GM21381 (cell line): Measurements from ENCODE around the gene TP73.
"Not testable (repeated sequence)": the region's sequence is repeated elsewhere in the genome, so short reads cannot be mapped to it uniquely, and the experiment has no call there.

Experiments used
- ATAC-seq: cut with Tn5 transposase; IDR thresholded peaks from one replicate; pipeline ENCODE4 v1.9.1; 2021; ENCODE audit warnings: mild to moderate bottlenecking, moderate library complexity; ENCODE audit not compliant: unreplicated experiment

TP73 gene

DNA sequence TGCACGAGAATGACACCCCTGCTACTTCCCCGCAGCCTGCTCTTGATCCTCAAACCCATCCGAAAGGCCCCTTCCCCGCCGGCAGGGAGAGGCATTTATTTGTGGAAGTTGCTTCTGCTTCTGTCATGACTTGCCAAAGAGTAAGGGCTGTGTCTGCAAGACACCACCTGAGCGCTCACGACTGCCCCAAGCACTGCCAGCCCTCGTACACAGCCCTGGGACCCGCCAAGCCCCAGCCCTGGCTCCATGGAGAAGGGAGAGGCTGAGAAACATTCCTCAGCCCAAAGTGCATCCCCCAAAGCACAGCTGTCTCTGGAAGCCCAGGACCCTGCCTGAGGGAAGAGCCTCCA is 33.8 kb upstream of the TP73 start:
- no peak for ATAC-seq

DNA sequence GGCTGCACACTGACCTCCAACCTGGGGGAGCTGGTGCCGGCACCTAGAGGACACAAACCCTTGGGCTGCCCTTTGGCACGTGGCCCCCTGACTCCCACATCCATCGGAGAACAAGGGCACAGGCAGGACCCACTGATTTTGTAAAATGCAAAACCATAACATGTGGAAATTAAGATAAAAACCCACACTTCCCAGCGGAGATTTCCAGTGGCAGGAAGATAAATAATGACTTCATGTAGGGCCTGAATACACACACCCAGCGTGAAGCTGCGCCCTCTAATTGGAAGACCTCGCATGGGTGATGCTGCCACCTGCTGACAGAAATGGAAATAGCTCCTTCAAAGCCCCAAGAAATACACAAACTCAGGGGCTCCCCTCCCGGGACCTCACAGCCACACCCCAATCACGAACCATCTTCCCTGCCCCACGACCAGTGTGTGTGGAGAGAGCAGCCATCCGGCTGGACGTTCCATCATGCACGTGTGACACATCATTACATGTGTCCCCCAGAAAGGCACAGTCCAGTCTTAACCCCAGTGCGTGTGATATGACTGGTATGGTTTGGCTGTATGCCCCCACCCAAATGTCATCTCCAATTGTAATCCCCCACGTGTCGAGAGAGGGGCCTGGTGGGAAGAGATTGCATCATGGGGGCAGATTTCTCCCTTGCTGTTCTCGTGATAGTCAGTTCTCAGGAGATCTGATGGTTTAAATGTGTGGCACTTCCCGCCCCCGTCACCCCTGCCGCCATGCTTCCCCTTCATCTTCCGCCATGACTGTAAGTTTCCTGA is 33.2 kb upstream of the TP73 start:
- ATAC-seq: peak; percentile 72

DNA sequence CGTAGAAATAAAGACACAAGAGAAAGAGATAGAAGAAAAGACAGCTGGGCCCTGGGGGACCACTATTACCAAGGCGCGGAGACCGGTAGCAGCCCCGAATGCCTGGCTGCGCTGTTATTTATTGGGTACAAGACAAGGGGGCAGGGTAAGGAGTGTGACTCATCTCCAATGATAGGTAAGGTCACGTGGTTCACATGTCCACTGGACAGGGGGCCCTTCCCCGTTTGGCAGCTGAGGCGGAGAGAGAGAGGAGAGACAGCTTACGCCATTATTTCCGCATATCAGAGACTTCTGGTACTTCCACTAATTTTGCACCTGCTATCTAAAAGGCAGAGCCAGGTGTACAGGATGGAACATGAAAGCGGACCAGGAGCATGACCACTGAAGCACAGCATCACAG is 31.6 kb upstream of the TP73 start:
- no peak for ATAC-seq

DNA sequence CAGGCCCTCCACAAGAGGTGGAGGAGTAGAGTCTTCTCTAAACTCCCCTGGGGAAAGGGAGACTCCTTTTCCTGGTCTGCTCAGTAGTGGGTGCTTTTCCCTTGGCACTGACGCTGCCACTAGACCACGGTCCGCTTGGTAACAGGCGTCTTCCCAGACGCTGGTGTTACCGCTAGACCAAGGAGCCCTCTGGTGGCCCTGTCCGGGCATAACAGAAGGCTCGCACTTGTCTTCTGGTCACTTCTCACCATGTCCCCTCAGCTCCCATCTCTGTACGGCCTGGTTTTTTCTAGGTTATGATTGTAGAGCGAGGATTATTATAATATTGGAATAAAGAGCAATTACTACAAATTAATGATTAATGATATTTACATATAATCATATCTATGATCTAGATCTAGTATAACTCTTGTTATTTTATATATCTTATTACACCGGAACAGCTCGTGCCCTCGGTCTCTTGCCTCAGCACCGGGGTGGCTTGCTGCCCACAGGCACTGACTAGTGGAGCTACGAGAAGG is 31.1 kb upstream of the TP73 start:
- ATAC-seq: not testable (repeated sequence)

DNA sequence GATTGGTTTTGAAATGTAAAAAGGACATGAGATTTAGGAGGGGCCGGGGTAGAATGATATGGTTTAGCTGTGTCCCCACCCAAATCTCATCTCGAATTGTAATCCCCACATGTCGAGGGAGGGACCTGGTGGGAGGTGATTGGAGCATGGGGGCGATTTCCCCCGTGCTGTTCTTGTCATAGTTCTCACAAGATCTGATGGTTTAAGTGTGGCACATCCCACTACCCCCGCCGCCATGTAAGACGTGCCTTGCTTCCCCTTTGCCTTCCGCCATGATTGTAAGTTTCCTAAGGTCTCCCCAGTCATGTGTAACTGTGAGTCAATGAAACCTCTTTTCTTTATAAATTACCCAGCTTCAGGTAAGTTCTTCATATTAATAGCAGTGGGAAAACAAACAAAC is 30.2 kb upstream of the TP73 start:
- ATAC-seq: not testable (repeated sequence)

DNA sequence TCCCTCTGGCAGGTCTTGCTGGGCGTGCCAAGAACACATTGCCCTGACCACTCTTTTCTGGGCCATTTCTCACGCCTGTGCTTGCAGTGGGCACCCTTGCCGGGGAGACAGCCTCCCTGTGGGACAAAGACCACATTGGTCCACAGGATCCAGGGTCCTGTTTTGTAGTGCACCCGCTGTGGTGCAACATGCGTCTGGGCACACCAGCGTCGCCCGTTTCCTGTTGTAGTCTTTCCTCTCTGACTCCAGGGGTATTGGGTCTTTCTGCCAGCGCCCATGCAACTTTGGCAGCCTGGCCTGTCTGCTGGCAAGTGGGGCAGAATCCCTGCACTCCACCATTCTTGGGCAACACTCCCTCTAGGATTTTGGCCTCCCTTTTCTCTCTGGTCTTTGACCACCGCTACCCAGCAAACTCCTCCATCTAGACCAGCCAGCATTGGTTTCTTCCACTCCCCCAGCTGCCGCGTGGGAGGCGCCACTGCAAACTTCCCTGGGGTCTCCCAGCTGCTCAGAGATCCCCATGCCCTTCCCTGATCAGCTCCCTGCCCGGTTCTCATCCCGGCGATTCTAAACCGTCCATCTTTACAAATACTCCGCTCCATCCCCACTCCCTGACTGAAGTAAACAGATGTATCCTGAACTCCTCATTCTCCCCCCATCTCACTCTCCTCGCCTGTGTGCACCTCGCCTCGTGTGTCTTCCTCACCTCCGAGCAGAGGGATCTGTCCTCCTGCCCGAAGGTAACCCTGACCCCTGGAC is 28.7 kb upstream of the TP73 start:
- no peak for ATAC-seq

DNA sequence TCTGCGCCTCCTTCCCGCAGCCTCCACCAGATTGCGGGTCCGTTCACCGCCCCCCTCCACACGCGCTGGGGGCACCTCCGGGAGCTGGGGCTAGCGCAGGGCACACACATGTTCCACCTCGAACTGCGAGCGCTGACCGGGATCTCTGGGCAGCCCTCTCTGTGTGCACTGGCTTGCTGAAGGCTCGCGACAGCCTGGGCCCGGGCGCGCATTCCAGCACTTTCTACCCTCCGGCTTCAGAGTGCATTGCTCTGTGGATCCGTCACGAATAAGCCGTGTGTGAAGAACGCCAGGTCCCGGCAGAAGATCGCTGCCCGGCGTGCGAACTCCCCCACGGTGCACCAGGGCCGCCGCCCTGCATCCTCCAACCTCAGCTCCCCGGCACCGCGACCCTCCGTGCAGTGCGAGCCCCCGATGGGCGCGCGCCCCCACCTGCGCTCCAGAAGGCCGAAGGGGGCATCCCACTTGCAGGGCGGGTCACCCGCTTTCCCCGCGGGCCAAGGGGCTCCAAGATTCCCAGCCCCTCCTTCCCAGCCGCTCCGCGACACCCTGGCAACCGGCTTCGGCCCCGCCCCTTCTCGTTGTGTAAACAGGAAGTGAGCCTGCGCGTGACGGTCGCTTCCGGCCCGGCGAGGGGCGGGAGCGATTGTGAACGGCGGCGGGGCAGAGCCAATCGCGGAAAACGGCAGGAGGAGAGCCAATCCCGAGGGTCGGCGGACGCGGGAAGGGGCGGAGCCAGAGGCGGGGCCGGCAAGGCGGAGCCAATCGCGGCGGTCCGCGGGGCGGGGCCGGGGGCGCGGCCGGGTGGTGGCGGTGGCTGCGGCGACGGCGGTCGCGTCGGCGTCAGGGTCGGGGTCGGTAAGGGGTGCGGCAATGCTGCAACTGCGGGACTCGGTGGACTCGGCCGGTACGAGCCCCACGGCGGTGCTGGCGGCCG is 27.8 kb upstream of the TP73 start, which contains the start of gene TPRG1L:
Gene TPRG1L (plus strand): TSS at position 816 of the 937 bp plus-strand sequence. CDS start 58 bp downstream, at position 874.
- peak; percentile 96 for ATAC-seq

DNA sequence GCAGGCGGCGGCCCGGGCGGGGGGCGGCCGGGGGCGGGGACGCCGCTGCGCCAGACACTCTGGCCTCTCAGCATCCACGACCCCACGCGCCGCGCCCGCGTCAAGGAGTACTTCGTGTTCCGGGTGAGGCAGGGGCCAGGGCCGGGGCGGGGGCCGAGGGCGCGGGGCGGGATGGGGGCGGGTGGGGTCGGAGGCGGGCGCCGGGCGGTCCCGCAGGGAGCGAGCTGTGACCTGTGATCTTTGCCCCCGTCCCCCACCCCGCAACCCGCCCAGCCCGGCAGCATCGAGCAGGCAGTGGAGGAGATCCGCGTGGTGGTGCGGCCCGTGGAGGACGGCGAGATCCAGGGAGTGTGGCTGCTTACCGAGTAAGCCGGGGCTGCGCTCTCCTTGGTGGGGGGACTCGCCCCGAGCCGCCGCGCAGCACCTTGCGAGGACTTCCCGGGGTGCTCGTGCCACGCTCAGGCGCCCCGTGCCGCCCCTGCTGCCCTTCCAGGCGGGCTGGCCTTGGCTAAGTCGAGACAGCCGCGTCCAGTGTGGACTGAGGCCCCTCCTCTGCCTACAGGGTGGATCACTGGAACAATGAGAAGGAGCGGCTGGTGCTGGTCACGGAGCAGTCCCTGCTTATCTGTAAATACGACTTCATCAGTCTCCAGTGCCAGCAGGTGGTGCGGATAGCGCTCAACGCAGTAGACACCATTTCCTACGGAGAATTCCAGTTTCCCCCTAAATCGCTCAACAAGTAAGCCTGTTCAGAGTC is 27.0 kb upstream of the TP73 start:
- peak; percentile 15 for ATAC-seq

DNA sequence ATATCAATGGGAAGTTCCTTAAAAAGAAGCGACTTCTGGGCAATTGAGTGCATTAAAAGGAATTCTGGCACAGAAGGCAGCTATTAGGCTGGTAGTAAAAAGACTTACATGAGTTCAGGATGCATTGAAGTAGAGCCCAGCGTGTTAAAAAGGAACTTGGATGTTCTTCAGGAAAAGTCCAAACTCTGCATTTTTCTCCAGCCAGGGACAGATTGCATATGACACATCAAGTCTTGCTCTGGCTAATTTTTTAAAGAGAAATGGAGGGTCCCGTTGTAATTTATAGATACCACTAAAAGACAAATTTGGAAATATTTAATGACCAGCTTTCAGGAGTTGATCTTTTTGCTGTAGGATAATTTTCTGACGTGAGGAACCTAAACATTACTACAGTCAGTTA is 26.3 kb upstream of the TP73 start:
- no peak for ATAC-seq

DNA sequence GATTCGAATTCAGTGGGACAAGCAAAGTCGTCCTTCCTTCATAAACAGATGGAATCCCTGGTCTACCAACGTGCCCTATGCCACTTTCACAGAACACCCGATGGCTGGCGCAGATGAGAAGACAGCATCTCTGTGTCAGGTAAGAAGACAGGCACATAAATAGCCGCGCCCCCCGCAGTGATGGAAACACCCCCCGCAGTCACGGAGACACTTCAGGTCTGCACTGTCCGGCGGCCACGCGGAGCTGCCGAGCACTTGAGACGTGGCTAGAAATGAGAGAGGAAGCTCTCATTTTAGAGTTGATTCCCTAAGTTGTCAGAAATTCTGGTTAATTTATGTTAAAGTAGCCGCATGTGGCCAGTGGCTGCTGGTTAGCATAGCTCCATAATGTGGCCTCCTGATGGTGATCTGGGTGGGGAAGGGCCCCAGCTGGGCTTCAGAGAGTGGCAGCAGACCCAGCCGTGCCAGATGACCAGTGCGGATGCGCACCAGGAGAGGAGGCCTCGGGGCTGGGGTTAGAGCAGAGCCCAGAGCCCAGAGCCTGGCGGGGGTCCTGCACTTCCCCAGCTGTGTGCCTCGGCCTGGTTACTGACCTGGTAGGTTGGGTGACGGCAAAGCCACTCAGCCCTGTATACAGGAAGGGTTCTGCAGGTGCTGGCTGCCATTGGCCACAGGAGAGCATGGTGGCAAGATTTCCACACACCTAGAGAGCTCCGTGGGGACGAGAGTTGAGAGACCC is 24.6 kb upstream of the TP73 start:
- ATAC-seq: no peak

DNA sequence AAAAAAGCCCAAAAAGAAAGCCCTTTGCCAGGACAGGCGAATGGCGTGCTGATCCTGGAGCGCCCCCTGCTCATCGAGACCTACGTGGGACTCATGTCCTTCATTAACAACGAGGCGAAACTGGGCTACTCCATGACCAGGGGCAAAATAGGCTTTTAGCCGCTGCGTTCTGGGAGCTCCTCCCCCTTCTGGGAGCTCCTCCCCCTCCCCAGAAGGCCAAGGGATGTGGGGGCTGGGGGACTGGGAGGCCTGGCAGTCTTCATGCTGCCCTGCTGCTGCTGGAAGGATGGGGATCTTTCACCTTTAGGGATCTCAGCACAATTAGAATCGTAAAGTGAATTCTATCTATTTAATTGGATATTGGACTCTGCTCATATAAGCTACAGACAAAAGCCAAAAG is 23.9 kb upstream of the TP73 start:
- no peak for ATAC-seq

DNA sequence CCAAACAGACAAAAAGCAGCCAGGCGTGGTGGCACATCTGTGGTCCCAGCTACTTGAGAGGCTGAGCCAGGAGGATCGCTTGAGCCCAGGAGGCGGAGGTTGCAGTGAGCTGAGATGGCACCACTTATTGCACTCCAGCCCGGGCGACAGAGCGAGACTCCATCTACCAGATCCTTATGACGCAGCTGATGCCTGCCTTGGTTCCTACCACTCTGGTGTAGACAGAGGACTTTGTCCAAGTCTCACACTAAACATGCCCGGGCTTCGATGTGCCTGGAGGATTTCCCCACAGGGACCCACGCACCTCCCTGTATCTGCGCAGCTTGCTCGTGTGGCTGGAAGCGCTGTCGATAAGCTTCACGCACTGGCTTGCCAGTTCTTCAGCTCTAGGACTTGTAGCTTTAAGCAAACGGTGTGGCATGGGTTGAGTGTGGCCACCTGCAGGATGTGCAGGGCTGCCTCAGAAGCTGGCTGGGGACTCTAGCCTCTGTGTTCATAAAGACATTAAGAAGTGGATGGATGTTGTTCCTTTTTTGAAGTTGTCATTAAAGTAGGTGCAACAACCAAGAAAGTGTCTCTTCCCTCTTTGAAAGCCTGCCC is 22.7 kb upstream of the TP73 start:
- no peak for ATAC-seq

DNA sequence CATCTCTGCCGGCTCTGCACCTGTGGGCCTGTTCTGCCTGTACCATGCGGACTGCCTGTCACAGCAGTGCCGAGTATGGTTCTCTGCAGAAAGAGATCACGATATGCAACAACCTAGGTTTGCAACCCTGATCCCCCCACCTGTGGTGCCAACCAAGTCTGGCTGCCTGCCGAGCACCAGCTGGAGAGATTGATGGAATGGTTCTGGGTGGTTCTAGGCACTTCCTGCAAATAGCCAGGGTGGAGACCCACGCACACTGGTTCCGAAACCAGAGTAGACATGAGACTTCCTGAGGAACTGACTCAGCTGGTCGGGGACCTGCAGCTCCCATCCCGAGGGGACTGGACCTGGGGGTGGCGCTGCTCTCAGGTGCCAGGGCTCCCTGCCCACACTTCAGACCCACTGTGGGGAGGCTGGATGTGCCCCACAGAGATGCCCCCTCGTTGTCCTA is 22.1 kb upstream of the TP73 start:
- ATAC-seq: no peak

DNA sequence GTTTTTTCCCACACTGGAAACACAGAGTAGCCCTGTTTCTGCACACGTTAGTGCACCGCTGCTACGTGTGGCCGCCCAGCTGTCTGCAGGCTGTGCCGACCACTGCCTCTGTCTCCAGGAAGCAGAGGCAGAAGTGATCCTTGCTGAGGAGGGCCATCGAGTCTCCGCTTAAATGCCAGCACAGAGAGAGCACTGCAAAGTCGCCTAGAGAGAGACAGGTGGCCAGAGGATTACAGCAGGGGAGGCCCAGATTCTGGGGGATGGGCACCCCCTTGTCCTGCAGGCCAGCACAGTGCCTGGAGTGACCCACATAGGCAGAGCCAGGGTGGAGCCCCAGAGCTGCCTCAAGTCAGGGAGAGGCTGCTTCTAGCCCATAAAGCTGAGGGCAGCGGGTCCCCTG is 21.4 kb upstream of the TP73 start:
- ATAC-seq: no peak

DNA sequence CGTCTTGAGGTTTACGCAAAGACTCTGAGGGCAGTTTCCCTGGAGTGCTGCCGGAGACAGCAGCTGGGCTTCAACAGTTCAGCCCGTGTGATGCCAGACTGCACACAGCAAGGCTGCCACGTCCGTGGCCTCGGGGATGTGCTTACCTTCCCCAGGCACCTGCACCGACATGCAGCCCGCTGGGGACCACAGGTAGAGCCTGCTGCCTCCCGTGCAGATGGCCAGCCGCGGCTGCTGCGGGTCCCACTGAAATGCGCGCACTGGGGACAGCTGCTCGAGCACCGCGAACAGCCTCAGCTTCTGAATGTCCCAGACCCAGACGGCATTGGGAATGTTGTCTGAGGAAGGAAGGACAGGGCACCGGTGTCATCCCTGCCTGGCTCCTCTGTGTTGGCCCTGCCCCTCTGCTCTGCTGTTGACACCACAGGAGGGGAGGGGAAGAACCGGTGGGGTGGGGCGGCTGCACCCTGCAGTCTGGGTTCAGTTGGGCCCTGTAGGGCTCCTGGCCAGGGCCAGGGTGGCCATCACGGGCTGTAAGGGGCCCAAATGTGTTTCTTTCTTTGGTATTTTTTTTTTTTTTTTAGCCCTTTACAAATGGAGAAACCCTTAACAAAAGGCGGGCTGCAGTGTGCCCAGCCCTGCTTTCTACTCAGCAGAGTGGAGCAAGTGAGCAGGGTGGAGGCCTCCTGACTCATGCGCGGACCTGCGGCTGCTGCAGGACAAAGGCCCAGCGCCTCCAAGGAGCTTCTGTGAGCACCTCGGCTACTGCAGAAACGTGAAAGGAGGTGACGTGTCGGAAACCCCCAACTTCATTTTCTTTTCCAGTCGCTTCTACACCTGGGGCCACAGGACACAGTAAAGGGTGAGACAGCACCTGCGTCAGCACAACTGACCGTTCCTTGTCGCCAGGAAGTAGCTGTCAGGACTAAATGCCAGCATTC is 20.7 kb upstream of the TP73 start:
- ATAC-seq: no peak

DNA sequence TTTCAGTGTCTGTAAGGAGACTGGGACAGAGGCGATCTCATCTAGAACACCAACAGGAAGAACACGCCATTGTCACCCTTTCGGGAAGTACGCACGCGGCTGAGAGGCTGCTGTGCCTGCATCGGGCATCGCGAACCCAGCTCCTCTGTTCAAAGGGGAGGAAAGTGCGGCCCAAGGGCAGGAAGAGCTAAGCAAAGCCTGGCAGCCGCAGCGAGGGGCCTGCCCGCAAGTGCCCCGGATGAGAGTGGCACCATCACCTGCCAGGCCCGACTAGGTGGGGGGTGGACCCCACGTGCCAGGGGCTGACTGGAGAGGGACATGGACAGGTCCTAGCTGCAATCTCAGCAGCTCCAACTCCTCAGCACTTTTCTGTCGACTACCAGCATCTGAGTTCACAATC is 20.0 kb upstream of the TP73 start:
- no peak for ATAC-seq

DNA sequence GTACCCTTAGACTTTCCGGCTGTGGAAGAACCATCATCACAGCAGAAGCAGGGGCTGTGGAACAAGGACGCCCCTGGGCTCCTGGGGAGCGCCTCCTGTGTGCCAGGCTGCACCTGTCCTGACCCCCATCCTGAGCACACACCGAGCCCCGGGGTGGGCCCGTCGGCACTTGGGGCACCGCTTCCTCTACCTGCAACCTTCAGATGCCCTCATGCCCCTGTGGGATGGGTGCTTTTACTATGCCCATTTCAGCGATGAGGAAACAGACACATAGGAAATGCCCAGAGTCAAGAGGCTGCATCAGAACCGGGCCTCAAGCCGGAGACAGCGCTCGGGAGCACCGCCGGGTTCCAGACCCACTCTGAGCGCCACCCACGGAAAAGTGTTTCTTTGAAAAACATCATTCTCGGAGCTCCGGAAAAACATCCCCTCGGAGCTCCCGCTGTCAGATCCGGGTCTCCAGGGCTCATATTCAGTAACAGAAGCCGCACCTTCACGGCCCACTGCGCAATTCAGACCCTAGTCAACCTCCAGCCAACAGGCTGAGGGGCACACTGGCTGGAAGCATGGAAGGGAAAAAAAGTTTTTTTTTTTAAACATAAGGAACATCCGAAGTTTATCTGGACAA is 19.5 kb upstream of the TP73 start:
- ATAC-seq: no peak
